Upper lobe of left lung (tissue), 4 donors: ENCODE results near the gene DLX6.

Experiments
- CTCF ChIP-seq, 6 experiments: fragments of 450-650 bp in 4 of 6; fragments of 200-600 bp in 2 of 6; sonication (generic) in 2 of 6; IDR thresholded peaks; one replicate each; pipeline ENCODE4 v1.5.1; 2016 to 2019; ENCODE audit warnings: antibody characterized with exemption in 6 of 6
- POLR2AphosphoS5 ChIP-seq, 2 donors: sonication (generic); formaldehyde crosslinking; IDR thresholded peaks; one replicate each; pipeline ENCODE4 v1.5.1; 2017; ENCODE audit warnings: antibody characterized with exemption in 2 of 2

GRCh38 chr7:97020996-97021746, 15.8 kb downstream of the DLX6 start:
- TF ChIP-seq CTCF (IDR thresholded peaks at IDR 0.05) (no peak), POLR2AphosphoS5 (IDR thresholded peaks at IDR 0.05) (no peak)
